Right renal pelvis (tissue), 4 donors: ENCODE measurements around the gene CTIF. TPM values are rescaled to one million over a fixed set of nuclear protein-coding genes. Genes with fewer than 3 reads are reported as not detected.

Experiments used
- DNase-seq, 4 donors: peaks; one replicate each; pipeline ENCODE4 v3.0.0-alpha.2; 2013; ENCODE audit warnings: low read depth in 4 of 4, low spot score in 3 of 4, missing footprints in 1 of 4
- polyA plus RNA-seq, 4 donors: library from polyadenylated mRNA; unstranded; fragments of 120-200 nt; gene quantifications; one replicate each; pipeline ENCODE4 v1.2.1, GENCODE V29; 2013; ENCODE audit not compliant: insufficient read length in 4 of 4

CTIF gene
- polyA plus RNA-seq, 4 donors = 19.1 to 21.8 (median 21.7) TPM

DNA sequence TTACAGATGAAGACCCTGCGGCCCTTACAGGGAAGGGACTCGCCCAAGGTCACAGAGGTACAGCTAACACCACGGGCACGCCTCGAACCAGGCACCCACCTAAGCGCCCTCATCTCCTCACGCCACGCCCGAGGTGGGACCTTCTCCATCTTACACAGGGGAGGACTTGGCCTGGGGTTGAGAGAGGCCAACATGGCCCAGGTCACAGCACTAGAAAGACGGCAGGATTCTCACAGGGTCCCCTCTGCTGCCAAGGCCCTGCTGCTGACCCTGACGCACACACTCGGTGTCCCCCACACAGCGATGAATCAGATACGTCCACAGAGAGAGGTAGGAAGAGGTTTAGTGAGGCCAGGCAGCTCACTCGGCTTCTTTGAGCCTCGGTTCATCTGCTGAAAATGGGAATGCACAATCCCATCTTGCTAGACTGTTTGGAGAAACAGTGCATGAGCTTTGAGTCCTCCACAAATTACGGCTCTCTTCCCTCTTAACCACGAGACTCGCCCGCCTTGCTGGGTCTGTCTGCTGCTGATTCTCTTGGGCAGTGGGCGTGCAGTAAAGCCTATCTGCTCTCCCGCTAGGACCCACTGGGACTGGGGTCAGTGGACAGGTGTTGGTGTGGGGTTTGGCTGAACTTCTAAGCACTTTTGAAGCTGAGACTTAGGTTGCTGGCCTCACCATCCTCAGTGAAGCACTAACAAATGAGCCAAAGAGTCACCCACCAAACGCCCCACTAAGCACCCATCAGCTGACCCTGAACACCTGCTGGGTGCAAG lies 332.7 kb downstream of the CTIF start:
- no peak for DNase-seq

DNA sequence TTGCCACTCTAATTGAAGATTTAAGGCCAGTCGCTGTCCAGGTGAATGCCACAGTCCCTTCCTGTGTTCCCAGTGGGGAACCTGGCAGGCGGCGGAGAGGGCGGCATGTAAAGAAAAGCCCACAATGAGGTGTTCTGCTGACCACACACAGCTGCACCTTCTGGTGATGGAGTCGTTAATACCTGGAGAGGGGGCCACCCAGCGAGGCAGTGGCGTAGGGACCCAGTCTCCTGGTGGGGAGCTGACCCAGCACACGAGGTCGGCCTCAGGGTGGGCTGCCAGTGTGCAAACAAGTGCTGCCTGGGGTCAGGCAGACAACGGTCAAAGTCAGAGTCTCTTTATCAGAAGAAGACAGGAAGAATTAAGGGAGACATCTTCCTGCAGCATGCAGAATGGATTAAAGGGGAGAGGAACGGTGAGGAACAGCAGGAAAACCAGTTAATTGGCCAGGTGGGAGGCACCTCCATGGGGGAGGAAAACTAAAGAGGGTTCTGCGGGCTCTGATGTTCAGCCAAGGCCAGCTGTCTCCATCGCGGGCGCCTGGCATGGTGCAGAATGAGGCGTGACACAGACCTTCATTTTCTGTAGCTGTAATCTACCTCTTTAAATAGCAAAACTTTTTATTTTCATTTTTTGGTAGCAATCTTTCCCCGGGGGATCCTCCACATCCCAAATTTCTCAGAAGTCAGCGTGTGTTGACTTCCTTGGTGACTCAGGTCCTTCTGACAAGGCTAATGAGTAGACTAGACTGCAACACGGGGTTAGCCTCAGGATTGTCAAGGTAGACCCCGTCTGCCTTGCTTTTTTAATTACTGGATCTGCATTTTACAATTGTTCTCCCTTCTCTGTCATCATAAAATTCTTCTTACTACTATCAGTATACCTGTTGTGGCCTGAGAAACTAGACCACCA lies 333.7 kb downstream of the CTIF start:
- no peak for DNase-seq

- no peak for DNase-seq
These were observed 335.4 kb downstream of the CTIF start for GRCh38 chr18:48874233-48874632.

DNA sequence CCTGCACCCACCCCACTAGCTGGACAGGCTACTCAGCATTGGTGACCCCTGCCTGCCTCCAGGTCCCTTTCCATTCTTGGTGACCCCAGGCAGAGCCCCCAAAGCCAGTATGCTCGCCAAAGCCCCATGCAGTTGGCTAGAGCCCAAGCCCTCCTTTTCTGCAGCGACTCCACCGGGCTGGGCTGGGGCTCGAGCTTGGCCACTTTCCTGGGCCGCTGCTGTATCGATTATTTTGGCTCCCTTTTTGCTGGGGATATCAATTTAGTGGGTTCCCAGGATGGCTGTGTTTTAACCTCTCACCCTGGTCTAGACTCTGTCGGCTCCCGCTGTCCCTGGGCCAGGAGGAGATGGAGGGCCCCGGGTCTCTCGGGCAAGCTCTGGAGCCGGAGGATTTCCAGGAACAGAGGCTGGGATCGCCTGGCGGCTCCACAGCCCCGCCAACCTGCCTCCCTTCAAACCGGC lies 335.9 kb downstream of the CTIF start:
- DNase-seq = no peak

DNA sequence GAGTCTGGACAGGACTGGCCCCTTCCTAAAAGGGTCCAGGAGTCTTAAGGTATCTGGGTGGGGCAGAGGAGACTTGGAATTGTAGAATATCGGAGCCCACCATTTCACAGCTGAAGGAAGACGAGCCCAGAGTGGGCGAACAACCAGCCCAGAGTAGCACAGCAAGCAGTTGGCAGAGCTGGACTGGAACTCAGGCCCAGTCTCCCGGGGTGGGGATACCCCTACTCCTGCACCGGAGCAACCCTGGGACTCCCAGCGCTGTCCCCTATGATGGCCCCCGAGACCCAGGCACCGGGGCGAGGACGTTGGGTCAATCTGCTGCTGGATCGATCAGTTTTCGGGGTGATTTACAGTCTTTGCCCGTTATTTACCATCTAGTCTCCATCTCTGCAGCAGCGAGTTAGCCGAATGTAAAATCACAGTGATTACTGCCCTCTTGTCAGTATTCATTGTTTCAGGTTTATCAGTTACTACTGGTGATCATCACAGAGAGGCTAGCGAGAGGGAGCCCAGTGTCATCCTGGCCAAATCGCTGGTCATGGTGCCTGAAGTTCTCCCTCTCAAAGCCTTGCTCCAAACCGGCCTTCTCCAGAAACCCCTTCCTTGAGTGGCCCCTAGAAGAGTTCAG lies 336.6 kb downstream of the CTIF start:
- DNase-seq = no peak

GRCh38 chr18:48875942-48876511 lies 337.2 kb downstream of the CTIF start:
- no peak for DNase-seq

GRCh38 chr18:48876590-48876989 lies 337.8 kb downstream of the CTIF start:
- no peak for DNase-seq

DNA sequence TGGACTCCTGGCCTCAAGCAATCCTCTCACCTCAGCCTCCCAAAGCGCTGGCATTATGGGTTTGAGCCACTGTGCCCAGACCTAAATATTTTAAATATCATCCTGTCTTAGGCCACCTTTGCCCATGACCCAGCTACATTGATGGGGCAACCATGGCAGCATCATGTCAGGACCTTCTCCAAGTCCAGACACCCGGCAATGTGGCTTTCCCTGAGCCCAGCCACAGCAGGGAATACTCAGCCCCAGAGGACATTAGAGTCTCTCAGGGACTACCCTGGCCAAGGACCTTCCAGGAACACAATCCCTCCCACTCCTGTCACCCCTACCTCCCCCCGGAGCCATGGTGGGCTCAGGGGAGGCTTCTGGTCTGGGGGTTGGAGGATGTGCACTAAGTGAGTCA lies 339.1 kb downstream of the CTIF start:
- DNase-seq = no peak

- DNase-seq = no peak
These were observed 339.6 kb downstream of the CTIF start for GRCh38 chr18:48878471-48878870.

DNA sequence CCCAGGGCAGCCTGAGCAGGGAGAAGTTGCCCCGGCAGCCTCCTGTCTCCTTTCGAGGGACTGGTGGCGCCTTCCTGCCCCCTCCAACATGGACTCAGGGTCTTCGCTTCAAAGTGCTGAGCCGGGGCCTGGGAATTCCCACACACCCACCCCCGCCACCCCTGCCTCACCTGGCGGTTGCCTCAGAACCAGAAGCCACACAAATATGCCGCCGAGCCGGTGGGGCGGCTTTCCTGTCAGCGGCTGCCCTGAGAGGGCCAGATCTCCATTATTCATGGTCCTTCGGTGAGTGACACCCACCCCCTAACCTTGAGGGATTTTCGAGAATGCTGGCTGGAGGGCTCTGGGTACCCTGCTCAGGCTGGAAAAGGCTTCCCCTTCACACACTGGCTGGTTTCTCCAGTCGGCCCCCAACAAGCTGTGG lies 340.2 kb downstream of the CTIF start:
- DNase-seq = no peak

GRCh38 chr18:48880931-48881330 lies 342.1 kb downstream of the CTIF start:
- no peak for DNase-seq

- no peak for DNase-seq
These were observed 343.5 kb downstream of the CTIF start for GRCh38 chr18:48882379-48882778.

- DNase-seq = no peak
These were observed 345.5 kb downstream of the CTIF start for GRCh38 chr18:48884306-48884705.

GRCh38 chr18:48884771-48885170 lies 345.9 kb downstream of the CTIF start:
- DNase-seq = no peak

GRCh38 chr18:48885266-48885923 lies 346.6 kb downstream of the CTIF start:
- DNase-seq = no peak

DNA sequence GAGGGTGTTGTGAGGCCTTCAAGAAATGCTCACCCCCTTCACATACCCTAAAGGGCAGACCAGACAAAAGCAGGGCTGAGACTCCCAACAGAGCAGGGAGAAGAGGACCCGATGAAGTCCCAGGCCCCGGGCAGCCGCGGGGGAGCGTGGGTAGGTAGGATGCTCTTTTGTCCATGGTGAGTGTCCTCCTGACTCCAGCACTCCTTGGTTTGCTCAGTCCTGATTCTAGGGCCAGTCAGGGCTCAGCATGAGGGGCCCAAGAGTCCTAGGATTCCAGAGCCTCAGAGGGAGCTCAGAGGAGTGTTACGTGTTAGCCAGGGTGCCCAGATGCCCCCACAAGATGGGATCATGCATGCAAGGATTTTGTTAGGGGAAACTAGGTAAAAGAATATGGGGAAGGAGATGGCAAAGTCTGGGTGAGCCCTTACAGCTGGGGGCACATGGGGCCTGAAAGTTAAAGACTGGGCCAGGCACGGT lies 347.1 kb downstream of the CTIF start:
- no peak for DNase-seq

- no peak for DNase-seq
These were observed 347.9 kb downstream of the CTIF start for GRCh38 chr18:48886520-48887293.

DNA sequence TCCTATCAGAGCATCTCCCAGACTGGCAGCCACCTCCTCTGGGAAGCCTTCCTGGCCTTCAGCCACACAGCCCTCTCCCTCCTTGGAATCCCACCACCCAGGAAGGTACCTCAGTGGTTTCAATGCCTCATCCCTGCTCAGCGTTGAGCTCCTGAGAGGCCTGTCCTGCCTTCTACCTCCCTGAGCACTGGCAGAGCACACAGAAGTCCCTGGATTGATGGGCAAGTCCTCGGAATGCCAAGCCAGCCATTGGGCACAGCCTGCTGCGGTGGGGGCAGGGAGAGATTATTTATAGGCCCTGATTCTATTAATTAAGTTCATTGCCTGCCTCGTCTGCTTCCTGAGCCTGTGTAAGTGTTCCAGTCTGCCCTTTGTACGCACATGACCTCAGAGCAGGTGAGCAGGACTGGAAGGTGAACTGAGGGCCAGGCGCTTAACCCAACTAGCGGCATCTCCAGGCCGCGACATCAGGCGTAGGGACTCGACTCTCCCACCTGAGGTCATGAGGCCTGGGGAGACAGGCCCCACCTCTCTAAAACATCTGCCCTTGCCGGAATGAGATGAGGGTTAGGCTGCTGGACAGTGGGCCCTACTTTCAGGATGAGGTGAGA lies 348.6 kb downstream of the CTIF start:
- no peak for DNase-seq
